Upper lobe of right lung (tissue), 1 donor: ENCODE results near the gene MEFV. TPM values are rescaled to one million over a fixed set of nuclear protein-coding genes. Genes with fewer than 3 reads are reported as not detected.

Source experiments
- ATAC-seq: fragments of 200-7000 bp; cut with Tn5 transposase; one replicate; pipeline ENCODE4 v1.9.1; 2020; ENCODE audit warnings: mild to moderate bottlenecking, moderate library complexity
- DNase-seq: peaks from one replicate; pipeline ENCODE4 v3.0.0-alpha.2; 2020
- H3K27ac ChIP-seq: fragments of 200-600 bp; one replicate; pipeline ENCODE4 v1.8.0; 2022
- H3K27me3 ChIP-seq: fragments of 200-600 bp; one replicate; pipeline ENCODE4 v1.8.0; 2022; ENCODE audit warnings: mild to moderate bottlenecking
- H3K36me3 ChIP-seq: fragments of 200-600 bp; one replicate; pipeline ENCODE4 v1.8.0; 2022
- H3K4me1 ChIP-seq: fragments of 200-600 bp; one replicate; pipeline ENCODE4 v1.8.0; 2022
- H3K4me3 ChIP-seq: fragments of 200-600 bp; one replicate; pipeline ENCODE4 v1.8.0; 2022; ENCODE audit warnings: mild to moderate bottlenecking
- H3K9me3 ChIP-seq: fragments of 200-600 bp; one replicate; pipeline ENCODE4 v1.8.0; 2022
- intact Hi-C: fragments of 100-400 bp; cut with DNase I; formaldehyde crosslinking; loops from one replicate; pipeline ENCODE4 v1.11.0; 2022
- total RNA-seq: library from RNA; stranded (reverse); fragmentation: NEBNext Ultra II Directional; extraction: Animal tissue kit (Norgen Biotek cat#: 25700); gene quantifications from one replicate; pipeline ENCODE4 v1.2.1, GENCODE V29; 2021
- TF ChIP-seq, protein P1 (sequence below): fragments of 200-600 bp; IDR thresholded peaks from one replicate; pipeline ENCODE4 v1.8.0; 2022; ENCODE audit warnings: antibody characterized with exemption
- donor health status: DM: no; HTN: yes; CAD: no; lungs with severe emphysema.

The MEFV gene
- total RNA-seq, 1 donor from 2014 or later: 8.3 TPM

- Histone ChIP-seq H3K36me3 (no peaks in the 10 kb centered on the region), H3K4me3 (no peak overlapping the region), H3K4me1 (no peaks in the 10 kb centered on the region), H3K9me3 (no peaks in the 10 kb centered on the region), H3K27me3 (no peaks in the 10 kb centered on the region), H3K27ac (no peak overlapping the region)
- TF ChIP-seq, protein P1, sequence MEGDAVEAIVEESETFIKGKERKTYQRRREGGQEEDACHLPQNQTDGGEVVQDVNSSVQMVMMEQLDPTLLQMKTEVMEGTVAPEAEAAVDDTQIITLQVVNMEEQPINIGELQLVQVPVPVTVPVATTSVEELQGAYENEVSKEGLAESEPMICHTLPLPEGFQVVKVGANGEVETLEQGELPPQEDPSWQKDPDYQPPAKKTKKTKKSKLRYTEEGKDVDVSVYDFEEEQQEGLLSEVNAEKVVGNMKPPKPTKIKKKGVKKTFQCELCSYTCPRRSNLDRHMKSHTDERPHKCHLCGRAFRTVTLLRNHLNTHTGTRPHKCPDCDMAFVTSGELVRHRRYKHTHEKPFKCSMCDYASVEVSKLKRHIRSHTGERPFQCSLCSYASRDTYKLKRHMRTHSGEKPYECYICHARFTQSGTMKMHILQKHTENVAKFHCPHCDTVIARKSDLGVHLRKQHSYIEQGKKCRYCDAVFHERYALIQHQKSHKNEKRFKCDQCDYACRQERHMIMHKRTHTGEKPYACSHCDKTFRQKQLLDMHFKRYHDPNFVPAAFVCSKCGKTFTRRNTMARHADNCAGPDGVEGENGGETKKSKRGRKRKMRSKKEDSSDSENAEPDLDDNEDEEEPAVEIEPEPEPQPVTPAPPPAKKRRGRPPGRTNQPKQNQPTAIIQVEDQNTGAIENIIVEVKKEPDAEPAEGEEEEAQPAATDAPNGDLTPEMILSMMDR: no peak
- no peak for ATAC-seq
- intact Hi-C loops: no loop called here
- no peak for DNase-seq
Measured at GRCh38 chr16:3249020-3249419, 7.4 kb downstream of the MEFV start.

GRCh38 chr16:3248596-3248995 is 7.8 kb downstream of the MEFV start:
- ATAC-seq (no peak), DNase-seq (no peak)
- intact Hi-C loops: no loop called here
- no peaks in the 10 kb centered on the region for H3K4me1 ChIP-seq
- no peaks in the 10 kb centered on the region for H3K27me3 ChIP-seq
- no peaks in the 10 kb centered on the region for H3K9me3 ChIP-seq
- TF ChIP-seq, protein P1: no peak
- no peak overlapping the region for H3K27ac ChIP-seq
- no peaks in the 10 kb centered on the region for H3K36me3 ChIP-seq
- H3K4me3 ChIP-seq: no peak overlapping the region

GRCh38 chr16:3246876-3247275 is 9.6 kb downstream of the MEFV start:
- intact Hi-C loops: no loop called here
- TF ChIP-seq, protein P1: no peak
- no peak overlapping the region for H3K27ac ChIP-seq
- no peaks in the 10 kb centered on the region for H3K36me3 ChIP-seq
- no peaks in the 10 kb centered on the region for H3K27me3 ChIP-seq
- no peaks in the 10 kb centered on the region for H3K9me3 ChIP-seq
- H3K4me3 ChIP-seq: no peak overlapping the region
- DNase-seq (no peak), ATAC-seq (peak; percentile 18)
- H3K4me1 ChIP-seq: no peaks in the 10 kb centered on the region

- no peak overlapping the region for H3K4me3 ChIP-seq
- no peak overlapping the region for H3K27ac ChIP-seq
- DNase-seq (no peak), ATAC-seq (no peak)
- no peaks in the 10 kb centered on the region for H3K4me1 ChIP-seq
- no peaks in the 10 kb centered on the region for H3K36me3 ChIP-seq
- intact Hi-C loops: no loop called here
- H3K9me3 ChIP-seq: no peaks in the 10 kb centered on the region
- TF ChIP-seq, protein P1: no peak
- H3K27me3 ChIP-seq: no peaks in the 10 kb centered on the region
Measured at GRCh38 chr16:3246002-3246401, 10.4 kb downstream of the MEFV start.

GRCh38 chr16:3243882-3244281 is 12.6 kb downstream of the MEFV start:
- Histone ChIP-seq H3K27ac (no peak overlapping the region), H3K36me3 (no peaks in the 10 kb centered on the region), H3K4me3 (no peak overlapping the region), H3K27me3 (no peaks in the 10 kb centered on the region), H3K4me1 (no peaks in the 10 kb centered on the region), H3K9me3 (no peaks in the 10 kb centered on the region)
- ATAC-seq (no peak), DNase-seq (no peak)
- TF ChIP-seq, protein P1: no peak
- intact Hi-C loops: no loop called here

DNA sequence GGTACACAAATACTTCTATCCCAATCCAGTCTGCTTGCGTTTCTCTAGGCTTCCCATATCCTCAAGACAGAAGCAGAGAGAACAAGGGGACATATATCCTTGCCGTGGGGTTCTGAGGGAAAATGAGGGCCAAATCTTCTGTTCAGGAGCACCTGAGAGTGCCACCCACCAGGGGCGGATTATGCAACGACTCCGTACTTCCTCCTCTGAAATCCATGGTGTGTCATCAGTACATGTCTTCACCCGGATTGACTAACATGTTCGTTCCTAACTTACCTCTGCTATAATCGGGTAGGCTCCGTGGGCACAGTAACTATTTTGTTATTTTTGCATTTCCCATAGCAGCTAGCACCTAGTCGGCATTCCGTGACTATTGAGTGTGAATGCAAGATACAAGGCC is 13.7 kb downstream of the MEFV start:
- Histone ChIP-seq H3K4me3 (no peak overlapping the region), H3K36me3 (no peaks in the 10 kb centered on the region), H3K27me3 (no peaks in the 10 kb centered on the region), H3K4me1 (no peaks in the 10 kb centered on the region), H3K9me3 (no peaks in the 10 kb centered on the region), H3K27ac (no peak overlapping the region)
- intact Hi-C loops: no loop called here
- ATAC-seq (peak; percentile 74), DNase-seq (no peak)
- TF ChIP-seq, protein P1: no peak
